Erythroblast (primary cell): Measurements from ENCODE around the gene NDUFC2.
"Not testable (repeated sequence)": the region's sequence is repeated elsewhere in the genome, so short reads cannot be mapped to it uniquely, and the experiment has no call there.

Experiments
- GATA1 ChIP-seq: IDR thresholded peaks from 2 replicates; pipeline ENCODE4 v1.6.1; 2011; ENCODE audit warnings: low read depth, mild to moderate bottlenecking, control low read depth, low read length, moderate library complexity
- POLR2A ChIP-seq: IDR thresholded peaks from 2 replicates; pipeline ENCODE4 v1.6.1; 2011; ENCODE audit warnings: mild to moderate bottlenecking, low read length

- not testable (repeated sequence) for TF ChIP-seq POLR2A, GATA1
These were observed 19.8 kb downstream of the NDUFC2 start for GRCh38 chr11:78059749-78060328.
